Ramos (cell line): Measurements from ENCODE around the gene STK4.

Experiments
- in situ Hi-C: fragments of 300-500 bp; cut with MboI; formaldehyde crosslinking; loops from one replicate; pipeline ENCODE4 v1.14.3; 2022; ENCODE audit warnings: low sequenced_read_pairs; ENCODE audit not compliant: unreplicated experiment

STK4 gene

GRCh38 chr20:44950368-44950767 is 15.9 kb upstream of the STK4 start:
- in situ Hi-C loops = no loop called here

DNA sequence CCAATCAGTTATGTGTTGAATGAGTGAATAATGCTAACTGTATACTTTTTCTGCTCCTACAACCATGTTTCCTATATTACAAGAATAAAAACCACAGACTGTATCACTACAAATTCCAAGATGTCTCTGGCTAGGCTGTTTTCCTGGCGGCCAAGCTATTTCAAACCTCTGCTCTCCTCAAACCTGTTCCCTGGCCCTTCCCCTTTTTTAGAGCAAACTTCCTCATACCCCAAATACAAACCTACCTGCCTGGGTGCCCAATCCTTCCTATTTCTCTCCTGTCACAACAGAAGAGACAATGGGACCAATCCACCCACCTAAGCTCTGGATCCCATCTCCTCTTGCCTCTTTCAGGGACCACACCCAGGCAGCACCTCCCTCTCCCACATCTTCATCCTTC is 13.6 kb upstream of the STK4 start:
- in situ Hi-C loops = no loop called here

DNA sequence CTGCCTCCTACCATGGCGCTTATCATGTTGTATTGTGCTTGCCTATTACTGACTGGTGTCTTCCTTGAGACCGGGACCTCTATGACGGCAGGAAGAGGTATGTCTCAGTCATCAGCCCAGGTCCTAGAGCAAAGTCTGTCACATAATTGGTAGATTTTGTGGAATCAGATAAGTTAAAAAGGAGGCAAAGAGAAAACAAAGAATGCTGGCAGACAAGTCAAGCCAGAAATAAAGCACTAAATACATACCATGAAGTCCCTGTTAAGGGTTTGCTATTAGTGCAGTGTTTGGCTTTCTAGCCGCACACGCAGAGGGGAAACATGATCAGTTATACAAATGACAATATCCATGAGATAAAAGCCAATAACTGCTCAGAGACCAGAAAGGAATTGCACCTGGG is 12.1 kb upstream of the STK4 start:
- in situ Hi-C loops = no loop called here

DNA sequence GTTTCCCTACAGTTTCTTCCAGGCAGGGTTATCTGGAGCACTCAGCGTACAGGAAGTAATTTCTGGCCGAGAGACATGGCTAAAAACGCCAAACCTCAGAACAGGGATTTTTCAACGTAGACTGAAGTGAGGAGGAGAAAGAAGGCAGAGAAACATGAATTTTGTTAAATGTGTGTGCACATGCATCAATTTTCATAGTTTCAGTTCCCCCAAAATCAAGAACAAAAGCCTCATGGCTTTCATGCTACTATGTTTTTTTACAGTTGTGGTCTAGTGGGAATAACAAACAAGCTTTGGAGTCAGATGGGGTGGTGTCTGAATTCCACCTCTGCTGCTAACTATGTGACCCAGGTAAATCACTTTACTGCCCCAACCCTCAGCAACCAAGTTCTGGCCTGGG is 11.0 kb upstream of the STK4 start:
- in situ Hi-C loops = no loop called here

GRCh38 chr20:44956410-44956809 is 9.9 kb upstream of the STK4 start:
- in situ Hi-C loops = no loop called here

GRCh38 chr20:44958276-44958675 is 8.0 kb upstream of the STK4 start:
- in situ Hi-C loops = no loop called here

DNA sequence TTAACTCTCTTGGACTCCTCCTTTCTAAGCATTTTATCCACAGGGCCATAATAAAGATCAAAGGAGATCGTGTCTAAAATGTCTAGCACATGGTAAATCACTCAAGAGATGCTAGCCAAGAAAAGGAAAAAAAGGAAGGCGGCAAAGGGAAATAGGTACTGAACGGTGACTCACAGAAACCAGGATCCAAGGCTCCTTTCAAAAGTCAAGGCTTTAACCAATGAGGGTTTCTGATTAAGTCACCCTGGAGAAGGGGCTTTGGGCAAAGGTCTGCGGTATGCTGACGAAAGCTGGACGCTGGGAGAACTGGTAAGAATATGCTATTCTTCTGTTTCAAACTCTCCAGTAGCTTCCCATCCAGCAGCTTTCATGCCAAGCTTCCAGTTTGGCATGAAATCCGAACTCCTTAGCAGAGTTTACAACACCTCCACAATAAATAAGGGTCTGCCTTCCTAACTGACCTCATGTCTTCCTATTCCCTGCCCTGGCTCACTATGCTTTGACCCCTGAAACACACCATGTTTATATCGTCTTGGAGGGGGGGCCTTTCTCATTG is 7.2 kb upstream of the STK4 start:
- in situ Hi-C loops = no loop called here

GRCh38 chr20:44959638-44960102 is 6.6 kb upstream of the STK4 start:
- in situ Hi-C loops = no loop called here

GRCh38 chr20:44960103-44960852 is 6.0 kb upstream of the STK4 start, which contains the start of gene TOMM34:
TOMM34 (minus strand) TSS chr20:44960397; CDS start chr20:44960333, 64 bp downstream.
- in situ Hi-C loops = no loop called here

GRCh38 chr20:44961011-44961869 is 5.1 kb upstream of the STK4 start:
- in situ Hi-C loops = no loop called here

GRCh38 chr20:44961870-44962267 is 4.4 kb upstream of the STK4 start:
- in situ Hi-C loops = no loop called here

GRCh38 chr20:44962483-44962882 is 3.8 kb upstream of the STK4 start:
- in situ Hi-C loops = no loop called here

DNA sequence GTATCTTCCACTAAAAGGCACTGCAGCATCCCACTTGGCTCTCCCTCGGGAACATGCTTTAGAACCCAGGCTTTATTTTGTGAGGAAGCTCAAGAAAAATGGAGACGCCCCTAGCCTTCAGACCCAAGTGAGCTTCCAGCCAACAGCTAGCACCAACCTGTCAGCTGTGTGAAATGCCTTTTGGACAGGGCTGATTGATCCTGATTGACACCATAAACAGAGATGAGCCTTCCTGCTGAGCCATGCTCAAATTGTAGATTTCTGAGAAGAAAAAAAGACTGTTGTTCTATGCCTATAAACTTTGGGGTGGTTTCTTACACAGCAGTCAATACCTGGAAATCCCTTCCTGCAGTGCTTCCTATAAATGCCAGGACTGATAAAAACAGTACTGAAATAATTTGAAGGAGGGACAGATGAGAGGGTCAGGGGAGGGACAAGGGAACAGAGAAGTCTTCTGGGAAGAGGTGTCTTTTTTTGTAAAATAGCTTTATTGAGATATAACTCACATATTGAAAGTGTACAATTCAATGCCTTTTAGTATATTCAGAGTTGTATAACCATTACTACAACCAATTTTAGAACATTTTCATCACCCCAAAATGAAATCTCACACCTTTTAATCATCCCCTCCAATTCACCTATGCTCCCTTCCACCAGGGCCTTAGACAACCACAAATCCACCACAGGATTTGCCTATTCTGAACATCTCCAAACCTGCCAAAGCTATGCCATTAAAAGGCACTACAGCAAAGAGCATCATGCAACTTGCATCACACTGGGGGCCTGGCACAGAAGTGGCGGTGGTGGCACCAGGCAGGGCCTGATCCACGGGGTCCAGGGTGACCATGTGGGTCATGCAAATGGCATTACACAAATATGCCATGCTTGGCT is 2.7 kb upstream of the STK4 start:
- in situ Hi-C loops = no loop called here

DNA sequence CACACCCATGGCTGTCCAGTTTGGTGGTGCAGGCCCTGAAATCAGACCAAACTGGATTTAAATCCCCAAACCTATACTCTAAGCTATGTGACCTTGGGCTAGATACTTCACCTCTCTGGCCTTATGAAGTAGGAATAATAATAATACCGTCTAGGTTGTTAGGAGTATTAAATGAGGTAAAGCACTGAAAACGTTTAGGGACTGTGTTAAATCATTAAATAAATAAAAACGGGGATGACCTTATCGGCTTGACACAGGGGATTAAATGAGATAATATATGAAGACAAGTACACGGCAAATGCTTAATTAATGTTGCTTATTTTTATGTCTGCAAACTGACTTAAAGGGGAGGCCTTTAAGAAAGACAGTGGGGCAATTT is 672 bp upstream of the STK4 start:
- in situ Hi-C loops = no loop called here

GRCh38 chr20:44967207-44967807 is 995 bp downstream of the STK4 start:
- in situ Hi-C loops = no loop called here

DNA sequence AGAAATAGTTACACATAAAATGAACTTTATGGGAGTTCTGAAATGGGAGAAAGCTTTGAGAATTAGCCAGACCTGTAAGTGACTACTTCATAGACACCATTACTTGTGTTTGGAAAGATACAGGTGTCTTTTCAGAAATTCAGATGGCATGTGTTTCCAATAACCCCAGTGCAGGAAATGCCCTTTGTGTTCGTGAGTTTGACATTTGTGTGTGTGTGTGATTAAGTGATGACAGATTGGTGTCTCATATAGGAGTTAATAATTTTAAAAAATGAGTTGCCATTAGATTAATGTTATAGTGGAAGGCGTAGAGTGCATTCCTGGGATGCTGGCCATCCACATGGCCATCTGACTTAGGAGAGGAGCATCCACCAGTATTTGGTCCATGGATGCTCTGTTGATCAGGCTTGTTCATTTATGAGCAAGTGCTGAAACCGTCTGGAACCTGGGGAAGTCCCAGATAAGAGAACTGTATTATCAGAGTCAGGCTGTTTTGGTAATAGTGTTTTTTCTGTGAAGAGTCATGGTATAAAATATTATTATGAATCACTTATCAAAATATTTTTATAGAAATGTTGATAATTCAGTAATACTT is 3.1 kb downstream of the STK4 start:
- in situ Hi-C loops = no loop called here

DNA sequence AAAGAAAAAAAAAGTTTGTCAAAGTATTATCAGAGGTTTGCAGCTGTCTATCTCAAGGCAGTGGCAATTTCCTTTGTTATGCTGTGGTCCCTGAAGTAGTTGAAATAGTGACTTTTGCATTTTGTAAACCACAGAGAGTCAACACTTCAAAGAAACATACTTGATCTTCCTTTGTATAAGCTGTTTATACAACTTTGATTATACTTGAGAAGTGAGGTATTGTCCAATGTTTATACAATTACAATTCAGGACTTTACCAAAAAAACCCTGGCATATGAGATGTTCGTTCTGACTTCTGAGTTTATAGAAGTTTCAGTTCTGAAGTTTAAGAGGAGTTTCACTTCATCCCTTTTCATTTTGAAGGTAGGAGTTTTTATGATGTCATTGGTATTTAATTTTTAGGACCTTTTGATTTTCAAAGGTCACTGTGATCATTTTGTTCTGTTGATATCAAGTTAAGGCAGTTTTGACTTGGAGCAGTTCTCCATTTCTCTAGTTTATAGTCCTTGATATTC is 4.0 kb downstream of the STK4 start:
- in situ Hi-C loops = no loop called here

DNA sequence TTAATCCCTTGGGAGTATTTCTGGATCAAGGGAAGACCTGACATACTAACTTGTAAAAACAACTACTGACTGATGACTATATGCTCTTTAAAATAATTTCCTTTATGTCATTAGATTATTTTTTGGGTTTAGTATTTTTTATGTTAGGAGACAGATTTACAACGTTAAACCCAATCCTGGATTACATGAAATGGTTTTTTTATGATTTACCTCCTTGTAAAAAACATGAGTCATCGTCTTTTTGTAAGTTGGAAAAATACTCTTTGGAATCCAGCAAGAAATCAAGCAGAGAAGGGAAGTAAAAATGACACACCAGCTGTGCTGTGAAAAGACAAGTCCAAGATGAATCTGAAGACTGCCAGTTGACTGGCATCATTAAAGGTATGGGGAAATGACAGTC is 6.7 kb downstream of the STK4 start:
- in situ Hi-C loops = no loop called here

- in situ Hi-C loops = no loop called here
These were observed 10.4 kb downstream of the STK4 start for GRCh38 chr20:44976698-44977097.
